ENCODE results near the gene S1PR5. TPM values are rescaled to one million over a fixed set of nuclear protein-coding genes. Genes with fewer than 3 reads are reported as not detected.

Gene S1PR5
- total RNA-seq, 6 experiments from 2014 or later: 1.9 to 2.6 (median 2.4) TPM

DNA sequence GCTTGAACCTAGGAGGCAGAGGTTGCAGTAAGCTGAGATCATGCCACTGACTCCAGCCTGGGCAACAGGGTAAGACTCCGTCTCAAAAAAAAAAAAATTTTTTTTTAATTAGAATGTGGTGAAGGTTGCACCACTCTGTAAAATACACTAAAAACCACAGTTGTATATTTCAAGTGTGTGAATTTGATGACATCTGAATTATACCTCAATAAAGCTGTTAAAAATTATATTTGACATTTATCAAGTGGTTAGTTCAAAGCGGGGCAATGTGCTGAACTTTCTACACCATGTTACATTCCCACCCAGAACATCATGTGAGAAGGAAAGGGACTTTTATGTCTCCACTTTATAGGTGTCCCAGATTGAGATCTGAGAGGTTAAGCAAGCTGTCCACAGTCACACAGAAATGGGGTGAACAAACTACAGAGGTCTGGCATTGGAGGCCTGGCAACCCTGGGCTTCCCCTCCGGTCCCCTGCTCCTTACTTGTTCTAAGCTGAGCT, 5.9 kb upstream of the S1PR5 start:
- Mint-ChIP-seq H3K9me3 (no peaks in the 10 kb centered on the region), H3K4me1 (ENCODE audit: low read depth) (peaks cover 15% of the 10 kb centered on the region), H3K4me3 (no peak overlapping the region), H3K27ac (no peak overlapping the region), H3K36me3 (ENCODE audit: low read depth) (no peaks in the 10 kb centered on the region), H3K27me3 (ENCODE audit: insufficient read depth) (peaks cover 11% of the 10 kb centered on the region)
- TF ChIP-seq, protein P1, sequence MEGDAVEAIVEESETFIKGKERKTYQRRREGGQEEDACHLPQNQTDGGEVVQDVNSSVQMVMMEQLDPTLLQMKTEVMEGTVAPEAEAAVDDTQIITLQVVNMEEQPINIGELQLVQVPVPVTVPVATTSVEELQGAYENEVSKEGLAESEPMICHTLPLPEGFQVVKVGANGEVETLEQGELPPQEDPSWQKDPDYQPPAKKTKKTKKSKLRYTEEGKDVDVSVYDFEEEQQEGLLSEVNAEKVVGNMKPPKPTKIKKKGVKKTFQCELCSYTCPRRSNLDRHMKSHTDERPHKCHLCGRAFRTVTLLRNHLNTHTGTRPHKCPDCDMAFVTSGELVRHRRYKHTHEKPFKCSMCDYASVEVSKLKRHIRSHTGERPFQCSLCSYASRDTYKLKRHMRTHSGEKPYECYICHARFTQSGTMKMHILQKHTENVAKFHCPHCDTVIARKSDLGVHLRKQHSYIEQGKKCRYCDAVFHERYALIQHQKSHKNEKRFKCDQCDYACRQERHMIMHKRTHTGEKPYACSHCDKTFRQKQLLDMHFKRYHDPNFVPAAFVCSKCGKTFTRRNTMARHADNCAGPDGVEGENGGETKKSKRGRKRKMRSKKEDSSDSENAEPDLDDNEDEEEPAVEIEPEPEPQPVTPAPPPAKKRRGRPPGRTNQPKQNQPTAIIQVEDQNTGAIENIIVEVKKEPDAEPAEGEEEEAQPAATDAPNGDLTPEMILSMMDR (IDR thresholded peaks at IDR 0.05): no peak
- DNase-seq: no peak

DNA sequence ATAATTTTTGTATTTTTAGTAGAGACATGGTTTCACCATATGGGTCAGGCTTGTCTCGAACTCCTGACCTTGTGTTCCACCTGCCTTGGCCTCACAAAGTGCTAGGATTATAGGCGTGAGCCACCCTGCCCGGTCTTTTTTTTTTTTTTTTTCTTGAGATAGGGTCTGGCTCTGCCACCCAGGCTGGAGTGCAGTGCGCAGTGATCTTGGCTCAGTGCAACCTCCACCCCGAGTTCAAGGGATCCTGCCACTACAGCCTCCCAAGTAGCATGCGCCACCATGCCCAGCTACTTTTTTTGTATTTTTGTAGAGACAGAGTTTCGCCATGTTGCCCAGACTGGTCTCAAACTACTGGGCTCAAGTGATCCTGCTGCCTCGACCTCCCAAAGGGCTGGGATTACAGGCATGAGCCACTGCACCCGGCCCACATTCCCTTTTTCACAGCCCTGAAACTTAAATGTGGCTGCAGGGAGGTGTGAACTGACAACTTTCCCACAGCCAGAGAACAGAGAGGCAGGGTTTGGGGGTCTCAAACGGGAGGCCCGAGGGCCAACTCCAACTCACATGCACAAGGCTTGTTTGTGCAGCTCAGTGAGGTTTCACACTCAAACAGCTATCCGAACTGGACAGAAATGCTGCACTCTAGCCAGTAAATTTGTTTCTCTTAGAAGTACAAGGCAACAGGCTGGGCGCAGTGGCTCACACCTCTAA, 4.4 kb upstream of the S1PR5 start:
- TF ChIP-seq, protein P1 (IDR thresholded peaks at IDR 0.05): no peak
- H3K36me3 Mint-ChIP-seq (ENCODE audit: low read depth): no peaks in the 10 kb centered on the region
- no peaks in the 10 kb centered on the region for H3K9me3 Mint-ChIP-seq
- peaks cover 23% of the 10 kb centered on the region for H3K4me1 Mint-ChIP-seq (ENCODE audit: low read depth)
- DNase-seq: no peak
- no peak overlapping the region for H3K4me3 Mint-ChIP-seq
- H3K27ac Mint-ChIP-seq: no peak overlapping the region
- peaks cover 11% of the 10 kb centered on the region for H3K27me3 Mint-ChIP-seq (ENCODE audit: insufficient read depth)

DNA sequence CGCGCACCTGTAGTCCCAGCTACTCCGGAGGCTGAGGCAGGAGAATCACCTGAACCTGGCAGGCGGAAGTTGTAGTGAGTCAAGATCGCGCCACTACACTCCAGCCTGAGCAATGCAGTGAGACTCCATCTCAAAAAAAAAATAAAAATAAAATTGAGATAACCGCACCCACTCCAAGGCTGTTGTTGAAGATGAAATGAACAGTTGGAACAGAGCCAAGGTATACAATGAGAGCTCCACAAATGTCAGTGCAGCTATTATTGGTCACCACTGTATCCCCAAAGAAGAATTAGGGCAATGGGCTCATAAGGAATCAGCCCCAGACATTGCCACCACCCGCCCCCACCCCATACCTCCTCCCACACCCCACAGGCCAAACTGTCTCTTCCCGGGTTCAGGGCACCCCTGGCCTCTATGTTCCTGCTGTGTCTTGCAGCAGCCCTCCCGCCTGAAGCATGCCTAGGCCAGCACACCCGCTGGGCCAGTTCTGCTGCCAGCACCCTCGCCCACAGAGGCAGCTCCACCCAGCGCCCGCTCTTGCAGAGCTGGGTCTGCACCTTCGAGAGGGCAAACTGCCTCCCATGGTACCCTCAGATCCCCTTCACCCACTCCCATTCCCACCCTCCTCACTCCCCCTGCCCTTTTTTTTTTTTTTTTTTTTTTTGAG, 3.5 kb upstream of the S1PR5 start:
- DNase-seq: no peak
- Mint-ChIP-seq H3K36me3 (ENCODE audit: low read depth) (no peaks in the 10 kb centered on the region), H3K4me3 (no peak overlapping the region), H3K27me3 (ENCODE audit: insufficient read depth) (peaks cover 11% of the 10 kb centered on the region), H3K9me3 (no peaks in the 10 kb centered on the region), H3K27ac (no peak overlapping the region), H3K4me1 (ENCODE audit: low read depth) (peaks cover 29% of the 10 kb centered on the region)
- TF ChIP-seq, protein P1 (IDR thresholded peaks at IDR 0.05): no peak

DNA sequence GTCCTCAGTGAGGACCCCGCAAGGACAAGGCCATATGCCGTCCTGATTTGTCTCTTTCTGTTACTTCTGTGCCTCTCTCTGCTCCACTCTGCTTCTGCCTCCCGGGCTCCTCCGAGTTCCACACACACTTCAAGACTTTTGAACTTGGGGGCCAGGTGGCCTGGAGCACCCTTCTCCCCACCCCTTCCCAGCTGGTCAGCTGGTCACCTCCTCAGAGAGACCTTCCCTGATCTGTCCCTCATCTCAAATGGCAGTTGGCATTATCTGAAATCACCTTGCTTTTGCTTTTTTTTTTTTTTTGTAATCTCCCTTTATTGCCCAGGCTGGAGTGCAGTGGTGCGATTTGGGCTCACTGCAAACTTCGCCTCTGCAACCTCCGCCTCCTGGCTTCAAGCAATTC, 2.2 kb upstream of the S1PR5 start:
- H3K27me3 Mint-ChIP-seq (ENCODE audit: insufficient read depth): peaks cover 12% of the 10 kb centered on the region
- TF ChIP-seq, protein P1 (IDR thresholded peaks at IDR 0.05): no peak
- H3K27ac Mint-ChIP-seq: peak overlapping the region; percentile 60; the same call in 1 of the 2 replicates
- no peaks in the 10 kb centered on the region for H3K36me3 Mint-ChIP-seq (ENCODE audit: low read depth)
- H3K9me3 Mint-ChIP-seq: no peaks in the 10 kb centered on the region
- DNase-seq: no peak
- H3K4me3 Mint-ChIP-seq: no peak overlapping the region
- H3K4me1 Mint-ChIP-seq (ENCODE audit: low read depth): peaks cover 32% of the 10 kb centered on the region

DNA sequence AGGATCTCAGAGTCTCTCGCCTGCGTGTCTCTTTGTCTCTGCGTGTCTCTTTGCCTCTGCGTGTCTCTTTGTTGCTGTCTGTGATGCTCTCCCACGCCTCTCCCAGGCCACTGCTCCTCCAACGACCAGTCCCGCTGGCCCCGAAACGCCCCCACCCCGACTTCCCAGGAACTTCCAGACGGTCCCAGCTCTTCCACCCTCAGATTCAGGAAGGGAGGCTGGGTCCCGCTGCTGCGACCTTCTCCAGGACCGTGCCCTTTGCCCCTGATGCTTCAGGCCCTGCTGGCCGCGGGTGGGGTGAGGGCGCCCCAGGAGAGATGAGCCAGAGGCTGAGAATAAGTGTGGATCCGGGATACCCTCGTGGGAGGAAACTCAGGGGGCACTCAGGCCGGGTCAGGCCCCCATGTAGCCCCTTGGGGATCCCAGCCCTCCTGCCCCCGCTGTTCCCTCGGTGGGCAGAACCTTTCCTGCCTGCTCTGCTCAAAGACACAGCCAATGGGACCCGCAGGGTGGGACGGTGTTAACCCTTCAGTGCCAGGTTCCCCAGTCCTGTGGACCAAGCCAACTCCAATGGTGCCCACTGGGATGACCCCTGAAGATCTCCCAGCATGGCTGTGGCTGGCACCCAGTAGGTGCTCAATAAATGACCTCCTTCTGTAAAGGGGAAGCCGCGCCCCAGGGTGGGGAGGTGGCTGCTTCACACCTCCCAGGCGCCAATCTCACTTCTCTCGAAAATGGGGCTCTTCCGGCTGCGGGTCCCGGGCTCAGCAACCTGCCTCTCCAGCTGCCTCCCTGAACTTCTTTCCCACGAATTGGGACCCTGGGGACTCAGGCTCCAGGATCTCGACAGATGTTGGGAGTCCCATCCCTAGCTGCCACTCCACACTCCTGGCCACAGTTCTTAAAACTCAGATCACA, 1.5 kb upstream of the S1PR5 start:
- peaks cover 12% of the 10 kb centered on the region for H3K27me3 Mint-ChIP-seq (ENCODE audit: insufficient read depth)
- TF ChIP-seq, protein P1 (IDR thresholded peaks at IDR 0.05): no peak
- H3K36me3 Mint-ChIP-seq (ENCODE audit: low read depth): no peaks in the 10 kb centered on the region
- peak overlapping the region; percentile 77 for H3K27ac Mint-ChIP-seq
- DNase-seq: no peak
- H3K4me3 Mint-ChIP-seq: peak overlapping the region; percentile 87
- peaks cover 32% of the 10 kb centered on the region for H3K4me1 Mint-ChIP-seq (ENCODE audit: low read depth)
- H3K9me3 Mint-ChIP-seq: no peaks in the 10 kb centered on the region

Data from HFFc6 (cell line).